Fibroblast of lung (primary cell): Measurements from ENCODE around the gene TRMT61A. TPM values are rescaled to one million over a fixed set of nuclear protein-coding genes. Genes with fewer than 3 reads are reported as not detected.

ENCODE experiments used
- DNase-seq, 2 donors: peaks; one replicate each; pipeline versions ENCODE4 v3.0.0 to v3.0.0-alpha.2; 2010; ENCODE audit warnings: low read depth in 2 of 2
- H2AFZ ChIP-seq: 2 replicates; pipeline ENCODE4 v1.5.1; 2012; ENCODE audit warnings: low read length, control low read depth, inconsistent platforms
- H3K27ac ChIP-seq: 2 replicates; pipeline ENCODE4 v1.5.1; 2011; ENCODE audit warnings: low read length, control low read depth; ENCODE audit not compliant: insufficient read depth
- H3K27me3 ChIP-seq: 2 replicates; pipeline ENCODE4 v1.5.1; 2011; ENCODE audit warnings: mild to moderate bottlenecking, low read length; ENCODE audit not compliant: control insufficient read depth, insufficient read depth
- H3K36me3 ChIP-seq: 2 replicates; pipeline ENCODE4 v1.5.1; 2011; ENCODE audit warnings: low read length; ENCODE audit not compliant: control insufficient read depth, insufficient read depth
- H3K4me1 ChIP-seq: 2 replicates; pipeline ENCODE4 v1.5.1; 2011; ENCODE audit warnings: low read length; ENCODE audit not compliant: control insufficient read depth, insufficient read depth; ENCODE audit errors: extremely low read depth
- H3K4me2 ChIP-seq: 2 replicates; pipeline ENCODE4 v1.5.1; 2011; ENCODE audit warnings: low read length, control low read depth; ENCODE audit not compliant: insufficient read depth; ENCODE audit errors: extremely low read depth
- H3K4me3 ChIP-seq, 4 experiments: fragments of 200-600 bp in 1 of 4; sonication (generic) in 1 of 4; replicated peaks in 1 of 4; 2 replicates each; pipeline ENCODE4 v1.5.1; 2011 to 2016; ENCODE audit warnings: low read length in 4 of 4, low read depth in 3 of 4, mild to moderate bottlenecking in 3 of 4, control low read depth in 2 of 4, inconsistent platforms in 1 of 4, mixed read lengths in 1 of 4; ENCODE audit not compliant: insufficient read depth in 1 of 4; ENCODE audit errors: control extremely low read depth in 1 of 4
- H3K79me2 ChIP-seq: 2 replicates; pipeline ENCODE4 v1.5.1; 2012; ENCODE audit warnings: mild to moderate bottlenecking, low read length, inconsistent platforms; ENCODE audit not compliant: control insufficient read depth, insufficient read depth
- H3K9ac ChIP-seq: 2 replicates; pipeline ENCODE4 v1.5.1; 2011; ENCODE audit warnings: mild to moderate bottlenecking, low read length, control low read depth; ENCODE audit not compliant: insufficient read depth
- H3K9me3 ChIP-seq: 2 replicates; pipeline ENCODE4 v1.5.1; 2012; ENCODE audit warnings: low read depth, low read length; ENCODE audit not compliant: control insufficient read depth, insufficient read depth
- H4K20me1 ChIP-seq: 2 replicates; pipeline ENCODE4 v1.5.1; 2011; ENCODE audit warnings: low read length; ENCODE audit not compliant: control insufficient read depth, insufficient read depth; ENCODE audit errors: extremely low read depth
- CTCF ChIP-seq, 2 donors: IDR thresholded peaks in 1 of 2; conservative IDR thresholded peaks in 1 of 2; 1 replicate in 1 of 2; 2 replicates in 1 of 2; pipeline ENCODE4 v1.5.1; 2011 to 2012; ENCODE audit warnings: low read length in 2 of 2, control low read depth in 1 of 2, inconsistent platforms in 1 of 2, low read depth in 1 of 2, mild to moderate bottlenecking in 1 of 2
- EZH2 ChIP-seq: IDR thresholded peaks from 2 replicates; pipeline ENCODE4 v1.5.1; 2012; ENCODE audit warnings: low read length, control low read depth, mild to moderate bottlenecking; ENCODE audit errors: missing control alignments
- polyA plus RNA-seq, 2 donors: library from polyadenylated mRNA; depleted of rRNA in 1 of 2; stranded (reverse) in 1 of 2; unstranded in 1 of 2; fragments of >200 nt; gene quantifications; 2 replicates each; pipeline ENCODE4 v1.2.1, GENCODE V29; 2011 to 2012; ENCODE audit warnings: missing spikeins in 1 of 2
- total RNA-seq: library from RNA; depleted of rRNA; stranded (reverse); fragments of >200 nt; gene quantifications from 2 replicates; pipeline ENCODE4 v1.2.1, GENCODE V29; 2014

The TRMT61A gene
- total and polyA plus RNA-seq, 2 donors (not counting 1 experiment from before 2014, with no cell fraction given) = 4.2 to 10.6 TPM

GRCh38 chr14:103526247-103526913 lies 2.6 kb upstream of the TRMT61A start:
- Histone ChIP-seq H3K79me2 (peaks cover 22% of the 10 kb centered on the region), H3K4me3 (no peak overlapping the region), H3K9me3 (no peaks in the 10 kb centered on the region), H3K4me1 (peaks cover 15% of the 10 kb centered on the region), H3K27me3 (no peaks in the 10 kb centered on the region), H3K36me3 (no peaks in the 10 kb centered on the region), H3K9ac (no peak overlapping the region), H3K27ac (no peak overlapping the region), H3K4me2 (no peak overlapping the region), H2AFZ (no peak overlapping the region), H4K20me1 (no peaks in the 10 kb centered on the region)
- no peak for DNase-seq
- no peak for TF ChIP-seq CTCF (conservative IDR thresholded peaks at IDR 0.05 in 1 of 2, IDR thresholded peaks at IDR 0.05 in 1 of 2; ENCODE audit: low read depth in 1 of 2, low read length in 2 of 2)
- no peak for TF ChIP-seq EZH2

- H3K4me1 ChIP-seq = peaks cover 15% of the 10 kb centered on the region
- H3K79me2 ChIP-seq = peaks cover 25% of the 10 kb centered on the region
- H3K36me3 ChIP-seq = no peaks in the 10 kb centered on the region
- H3K4me3 ChIP-seq = no peak overlapping the region
- H3K27me3 ChIP-seq = no peaks in the 10 kb centered on the region
- H4K20me1 ChIP-seq = no peaks in the 10 kb centered on the region
- no peak overlapping the region for H3K4me2 ChIP-seq
- no peak overlapping the region for H3K9ac ChIP-seq
- H2AFZ ChIP-seq = no peak overlapping the region
- TF ChIP-seq CTCF (conservative IDR thresholded peaks at IDR 0.05 in 1 of 2, IDR thresholded peaks at IDR 0.05 in 1 of 2; ENCODE audit: low read depth in 1 of 2, low read length in 2 of 2) (no peak), EZH2 (no peak)
- H3K27ac ChIP-seq = no peak overlapping the region
- H3K9me3 ChIP-seq = no peaks in the 10 kb centered on the region
- DNase-seq = no peak
These were observed 2.1 kb upstream of the TRMT61A start for GRCh38 chr14:103526914-103527248.

- Histone ChIP-seq H3K4me3 (no peak overlapping the region), H2AFZ (no peak overlapping the region)
These were observed 1.4 kb upstream of the TRMT61A start for GRCh38 chr14:103527408-103528145.

More at GRCh38 chr14:103527408-103528145, 1.4 kb upstream of the TRMT61A start:
- H3K9ac ChIP-seq = no peak overlapping the region
- H3K79me2 ChIP-seq = peaks cover 27% of the 10 kb centered on the region
- no peaks in the 10 kb centered on the region for H3K9me3 ChIP-seq
- H3K27me3 ChIP-seq = no peaks in the 10 kb centered on the region
- peak overlapping the region; percentile 87 for H3K27ac ChIP-seq
- TF ChIP-seq EZH2 (no peak), CTCF (conservative IDR thresholded peaks at IDR 0.05 in 1 of 2, IDR thresholded peaks at IDR 0.05 in 1 of 2; ENCODE audit: low read depth in 1 of 2, low read length in 2 of 2) (no peak)
- H3K36me3 ChIP-seq = no peaks in the 10 kb centered on the region
- DNase-seq = no peak
- peaks cover 15% of the 10 kb centered on the region for H3K4me1 ChIP-seq
- no peaks in the 10 kb centered on the region for H4K20me1 ChIP-seq
- peak overlapping the region; percentile 34 for H3K4me2 ChIP-seq
